Liver (tissue), 9 donors: ENCODE measurements around the gene SLC5A6. TPM values are rescaled to one million over a fixed set of nuclear protein-coding genes. Genes with fewer than 3 reads are reported as not detected.

Experiments
- DNase-seq: peaks from one replicate; pipeline ENCODE4 v3.0.0-alpha.2; 2017; ENCODE audit warnings: low spot score
- H3K27ac ChIP-seq, 2 donors: one replicate each; pipeline ENCODE4 v1.7.0; 2013; ENCODE audit warnings: inconsistent platforms in 2 of 2, low read length in 2 of 2, control low read depth in 1 of 2, low read depth in 1 of 2, mild to moderate bottlenecking in 1 of 2
- H3K27me3 ChIP-seq, 4 donors: one replicate each; pipeline versions ENCODE4 v1.6.1 to v1.7.0; 2013; ENCODE audit warnings: low read length in 3 of 4, inconsistent platforms in 1 of 4, mild to moderate bottlenecking in 1 of 4, moderate library complexity in 1 of 4; ENCODE audit not compliant: control insufficient read depth in 4 of 4, insufficient read depth in 4 of 4
- H3K36me3 ChIP-seq, 4 donors: one replicate each; pipeline versions ENCODE4 v1.6.1 to v1.7.0; 2013; ENCODE audit warnings: low read length in 3 of 4, mild to moderate bottlenecking in 3 of 4, low read depth in 1 of 4, moderate library complexity in 1 of 4; ENCODE audit not compliant: control insufficient read depth in 4 of 4, insufficient read depth in 3 of 4
- H3K4me1 ChIP-seq, 4 donors: one replicate each; pipeline versions ENCODE4 v1.6.1 to v1.7.0; 2013; ENCODE audit warnings: low read length in 3 of 4, mild to moderate bottlenecking in 3 of 4, moderate library complexity in 1 of 4; ENCODE audit not compliant: control insufficient read depth in 4 of 4, insufficient read depth in 4 of 4
- H3K4me3 ChIP-seq, 3 donors: one replicate each; pipeline versions ENCODE4 v1.6.1 to v1.7.0; 2013; ENCODE audit warnings: low read length in 3 of 3, control low read depth in 1 of 3, low read depth in 1 of 3, mild to moderate bottlenecking in 1 of 3
- H3K9ac ChIP-seq, 2 donors: one replicate each; pipeline ENCODE4 v1.7.0; 2013; ENCODE audit warnings: low read length in 2 of 2, mild to moderate bottlenecking in 2 of 2, moderate library complexity in 2 of 2, control low read depth in 1 of 2, low read depth in 1 of 2
- H3K9me3 ChIP-seq, 4 donors: one replicate each; pipeline versions ENCODE4 v1.6.1 to v1.7.0; 2013; ENCODE audit warnings: low read length in 3 of 4; ENCODE audit not compliant: control insufficient read depth in 4 of 4
- EGR1 ChIP-seq, 2 donors: IDR thresholded peaks; 2 replicates each; pipeline ENCODE4 v1.6.1; 2016 to 2018; ENCODE audit warnings: antibody characterized with exemption in 2 of 2, low read depth in 2 of 2
- FOXA1 ChIP-seq: IDR thresholded peaks from 2 replicates; pipeline ENCODE4 v1.6.1; 2016; ENCODE audit warnings: antibody characterized with exemption
- FOXA2 ChIP-seq: IDR thresholded peaks from 2 replicates; pipeline ENCODE4 v1.6.1; 2016; ENCODE audit warnings: antibody characterized with exemption
- GABPA ChIP-seq, 2 donors: IDR thresholded peaks in 1 of 2; conservative IDR thresholded peaks in 1 of 2; 2 replicates each; pipeline ENCODE4 v1.6.1; 2016; ENCODE audit warnings: antibody characterized with exemption in 2 of 2, mild to moderate bottlenecking in 1 of 2, moderate library complexity in 1 of 2
- HNF4A ChIP-seq, 2 donors: conservative IDR thresholded peaks; 2 replicates each; pipeline ENCODE4 v1.6.1; 2016; ENCODE audit warnings: antibody characterized with exemption in 2 of 2, mild to moderate bottlenecking in 2 of 2
- HNF4G ChIP-seq: IDR thresholded peaks from 2 replicates; pipeline ENCODE4 v1.6.1; 2016; ENCODE audit warnings: antibody characterized with exemption
- JUND ChIP-seq, 2 donors: IDR thresholded peaks; 2 replicates each; pipeline ENCODE4 v1.6.1; 2016; ENCODE audit warnings: antibody characterized with exemption in 2 of 2
- NR2F2 ChIP-seq: IDR thresholded peaks from 2 replicates; pipeline ENCODE4 v1.6.1; 2016; ENCODE audit warnings: antibody characterized with exemption
- RAD21 ChIP-seq, 2 donors: IDR thresholded peaks; 2 replicates each; pipeline ENCODE4 v1.6.1; 2016; ENCODE audit warnings: antibody characterized with exemption in 2 of 2, mild to moderate bottlenecking in 2 of 2
- RXRA ChIP-seq, 2 donors: IDR thresholded peaks; 2 replicates each; pipeline ENCODE4 v1.6.1; 2017 to 2018; ENCODE audit warnings: antibody characterized with exemption in 2 of 2, mild to moderate bottlenecking in 1 of 2
- SP1 ChIP-seq: IDR thresholded peaks from 2 replicates; pipeline ENCODE4 v1.6.1; 2018; ENCODE audit warnings: antibody characterized with exemption, mild to moderate bottlenecking
- TAF1 ChIP-seq: conservative IDR thresholded peaks from 2 replicates; pipeline ENCODE4 v1.6.1; 2016; ENCODE audit warnings: antibody characterized with exemption, mild to moderate bottlenecking
- YY1 ChIP-seq: IDR thresholded peaks from 2 replicates; pipeline ENCODE4 v1.6.1; 2016; ENCODE audit warnings: antibody characterized with exemption, mild to moderate bottlenecking
- WGBS: extraction: QIAGEN DNeasy Blood & Tissue Kit; methylation state at CpG from one replicate; pipeline ENCODE4 v1.1.7; 2013; 5-methylcytosine and 5-hydroxymethylcytosine counted together
- polyA plus RNA-seq, 2 donors: library from polyadenylated mRNA; stranded (reverse) in 1 of 2; unstranded in 1 of 2; fragments of 200-250 nt in 1 of 2; fragments of >200 nt in 1 of 2; fragmentation: Nextera tagmentation in 1 of 2; extraction: Ambion mirVana in 1 of 2; gene quantifications; one replicate each; pipeline versions ENCODE4 v1.2.1 to v1.2.3, GENCODE V29; 2013 to 2015
- total RNA-seq, 2 donors: library from RNA; depleted of rRNA; stranded (reverse); fragments of >200 nt; gene quantifications; one replicate each; pipeline ENCODE4 v1.2.3, GENCODE V29; 2014
- TF ChIP-seq, protein P1 (sequence below): IDR thresholded peaks from 2 replicates; pipeline ENCODE4 v1.6.1; 2016; ENCODE audit warnings: antibody characterized with exemption
- TF ChIP-seq, protein P2 (sequence below): IDR thresholded peaks from 2 replicates; pipeline ENCODE4 v1.6.1; 2016; ENCODE audit warnings: antibody characterized with exemption
- TF ChIP-seq, protein P3 (sequence below): IDR thresholded peaks from 2 replicates; pipeline ENCODE4 v1.6.1; 2016; ENCODE audit warnings: antibody characterized with exemption, mild to moderate bottlenecking
- TF ChIP-seq, protein P4 (sequence below): fragments of 150-350 bp; IDR thresholded peaks from 2 replicates; pipeline ENCODE4 v1.5.1; 2017; ENCODE audit warnings: improper control_type of control experiment, low read depth, low read length; ENCODE audit not compliant: missing input control
- TF ChIP-seq, protein P5 (sequence below): IDR thresholded peaks from 2 replicates; pipeline ENCODE4 v1.6.1; 2016; ENCODE audit warnings: antibody characterized with exemption
- donor health status: healthy.
- donor health status: healthy.
- donor health status: healthy.
- donor health status: healthy.
- donor health status: healthy.

SLC5A6 gene
- total and polyA plus RNA-seq, 4 donors = 12.5 to 217 (median 73.0) TPM

DNA sequence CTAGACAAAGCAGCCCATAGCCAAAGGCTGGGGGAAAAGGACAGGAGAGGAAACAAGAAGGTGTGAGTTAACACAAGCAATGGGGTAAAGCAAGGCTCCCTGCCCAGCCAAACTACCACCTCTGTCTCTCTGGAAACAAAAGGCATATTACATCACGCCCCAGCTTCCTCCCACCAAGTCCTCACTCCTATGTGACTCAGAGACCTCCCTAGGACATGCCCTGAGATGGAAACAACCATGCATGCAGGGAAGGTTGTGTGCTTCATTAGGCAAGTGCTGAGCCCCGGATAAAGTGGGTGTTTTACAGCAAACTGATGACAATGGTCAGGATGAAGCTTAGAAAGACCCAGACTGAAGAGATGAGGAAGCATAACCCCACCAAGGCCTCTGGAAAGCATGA is 9.2 kb downstream of the SLC5A6 start:
- TF ChIP-seq HNF4G = no peak
- TF ChIP-seq, protein P1, sequence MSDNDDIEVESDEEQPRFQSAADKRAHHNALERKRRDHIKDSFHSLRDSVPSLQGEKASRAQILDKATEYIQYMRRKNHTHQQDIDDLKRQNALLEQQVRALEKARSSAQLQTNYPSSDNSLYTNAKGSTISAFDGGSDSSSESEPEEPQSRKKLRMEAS = no peak
- no peak for TF ChIP-seq RAD21 (IDR thresholded peaks at IDR 0.05)
- no peak for TF ChIP-seq SP1
- TF ChIP-seq FOXA1 = no peak
- H3K36me3 ChIP-seq = peaks cover 5 to 75% (median 50%) of the 10 kb centered on the region in 4 donors
- H3K27me3 ChIP-seq = no peaks in the 10 kb centered on the region
- no peak overlapping the region for H3K27ac ChIP-seq
- no peak overlapping the region for H3K9ac ChIP-seq
- no peak overlapping the region for H3K4me3 ChIP-seq
- no peak for DNase-seq
- H3K9me3 ChIP-seq = no peaks in the 10 kb centered on the region
- H3K4me1 ChIP-seq = no peaks in the 10 kb centered on the region
- 92% methylated on average over 2 of the region's 2 CpGs for WGBS

DNA sequence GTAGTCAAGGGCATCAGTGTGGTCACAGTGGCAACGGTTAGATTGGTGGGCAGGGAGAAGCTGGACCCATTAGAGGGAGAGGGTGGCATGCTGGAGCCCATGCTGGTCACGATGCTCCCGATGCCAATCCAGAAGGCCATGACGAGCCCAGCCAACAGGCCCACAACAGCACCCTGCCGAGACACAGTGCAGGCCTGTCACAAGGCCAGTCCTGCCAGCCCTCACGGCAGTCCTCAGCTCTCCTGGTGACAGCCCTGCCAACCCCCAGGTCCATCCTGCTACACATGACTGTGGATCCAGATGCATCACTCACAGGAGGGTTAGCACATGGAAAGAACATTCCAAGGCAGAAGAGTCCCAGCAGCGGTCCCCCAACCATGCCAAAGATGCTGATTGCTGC is 10.4 kb downstream of the SLC5A6 start:
- H3K4me3 ChIP-seq = no peak overlapping the region
- no peaks in the 10 kb centered on the region for H3K4me1 ChIP-seq
- no peak overlapping the region for H3K9ac ChIP-seq
- DNase-seq = no peak
- 96% methylated on average over 7 of the region's 7 CpGs for WGBS
- no peaks in the 10 kb centered on the region for H3K9me3 ChIP-seq
- no peaks in the 10 kb centered on the region for H3K27me3 ChIP-seq
- TF ChIP-seq, protein P2, sequence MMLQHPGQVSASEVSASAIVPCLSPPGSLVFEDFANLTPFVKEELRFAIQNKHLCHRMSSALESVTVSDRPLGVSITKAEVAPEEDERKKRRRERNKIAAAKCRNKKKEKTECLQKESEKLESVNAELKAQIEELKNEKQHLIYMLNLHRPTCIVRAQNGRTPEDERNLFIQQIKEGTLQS = no peak
- no peak for TF ChIP-seq JUND (IDR thresholded peaks at IDR 0.05)
- TF ChIP-seq YY1 = no peak
- no peak for TF ChIP-seq TAF1
- TF ChIP-seq FOXA1 = no peak
- TF ChIP-seq HNF4G = no peak
- H3K27ac ChIP-seq = no peak overlapping the region
- peaks cover 3 to 64% (median 43%) of the 10 kb centered on the region in 4 donors for H3K36me3 ChIP-seq

DNA sequence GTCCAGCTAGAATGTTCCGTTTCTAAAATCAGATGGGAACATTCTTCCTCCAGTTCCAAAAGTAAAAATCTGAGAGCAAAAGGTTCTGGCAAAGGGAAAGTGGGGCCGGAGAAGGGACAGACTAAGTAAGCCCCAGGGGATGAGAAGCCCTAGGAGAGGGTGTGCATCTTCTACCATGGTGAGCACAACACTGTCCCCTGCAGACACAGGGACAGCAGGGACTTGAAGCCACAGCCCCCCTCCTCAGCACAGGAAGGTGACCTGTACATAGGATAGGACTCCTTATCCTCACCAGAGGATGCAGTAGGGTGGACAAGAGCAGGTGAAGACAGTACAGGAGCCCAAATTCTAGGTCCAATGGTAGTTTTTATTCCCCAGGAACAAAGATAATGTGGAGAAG is 12.8 kb downstream of the SLC5A6 start:
- Histone ChIP-seq H3K9me3 (no peaks in the 10 kb centered on the region), H3K9ac (no peak overlapping the region), H3K36me3 (peaks cover 0 to 45% (median 29%) of the 10 kb centered on the region in 4 donors)

More for the DNA sequence above, 12.8 kb downstream of the SLC5A6 start:
- 89% methylated on average over 2 of the region's 2 CpGs for WGBS
- H3K4me3 ChIP-seq = no peak overlapping the region
- no peaks in the 10 kb centered on the region for H3K27me3 ChIP-seq
- no peak for DNase-seq
- peaks cover 0 to 4% (median under 1%) of the 10 kb centered on the region in 4 donors for H3K4me1 ChIP-seq
- H3K27ac ChIP-seq = no peak overlapping the region
- TF ChIP-seq, protein P3, sequence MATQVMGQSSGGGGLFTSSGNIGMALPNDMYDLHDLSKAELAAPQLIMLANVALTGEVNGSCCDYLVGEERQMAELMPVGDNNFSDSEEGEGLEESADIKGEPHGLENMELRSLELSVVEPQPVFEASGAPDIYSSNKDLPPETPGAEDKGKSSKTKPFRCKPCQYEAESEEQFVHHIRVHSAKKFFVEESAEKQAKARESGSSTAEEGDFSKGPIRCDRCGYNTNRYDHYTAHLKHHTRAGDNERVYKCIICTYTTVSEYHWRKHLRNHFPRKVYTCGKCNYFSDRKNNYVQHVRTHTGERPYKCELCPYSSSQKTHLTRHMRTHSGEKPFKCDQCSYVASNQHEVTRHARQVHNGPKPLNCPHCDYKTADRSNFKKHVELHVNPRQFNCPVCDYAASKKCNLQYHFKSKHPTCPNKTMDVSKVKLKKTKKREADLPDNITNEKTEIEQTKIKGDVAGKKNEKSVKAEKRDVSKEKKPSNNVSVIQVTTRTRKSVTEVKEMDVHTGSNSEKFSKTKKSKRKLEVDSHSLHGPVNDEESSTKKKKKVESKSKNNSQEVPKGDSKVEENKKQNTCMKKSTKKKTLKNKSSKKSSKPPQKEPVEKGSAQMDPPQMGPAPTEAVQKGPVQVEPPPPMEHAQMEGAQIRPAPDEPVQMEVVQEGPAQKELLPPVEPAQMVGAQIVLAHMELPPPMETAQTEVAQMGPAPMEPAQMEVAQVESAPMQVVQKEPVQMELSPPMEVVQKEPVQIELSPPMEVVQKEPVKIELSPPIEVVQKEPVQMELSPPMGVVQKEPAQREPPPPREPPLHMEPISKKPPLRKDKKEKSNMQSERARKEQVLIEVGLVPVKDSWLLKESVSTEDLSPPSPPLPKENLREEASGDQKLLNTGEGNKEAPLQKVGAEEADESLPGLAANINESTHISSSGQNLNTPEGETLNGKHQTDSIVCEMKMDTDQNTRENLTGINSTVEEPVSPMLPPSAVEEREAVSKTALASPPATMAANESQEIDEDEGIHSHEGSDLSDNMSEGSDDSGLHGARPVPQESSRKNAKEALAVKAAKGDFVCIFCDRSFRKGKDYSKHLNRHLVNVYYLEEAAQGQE = no peak
- TF ChIP-seq, protein P1 = no peak
- no peak for TF ChIP-seq RXRA (IDR thresholded peaks at IDR 0.05)
- TF ChIP-seq, protein P4, sequence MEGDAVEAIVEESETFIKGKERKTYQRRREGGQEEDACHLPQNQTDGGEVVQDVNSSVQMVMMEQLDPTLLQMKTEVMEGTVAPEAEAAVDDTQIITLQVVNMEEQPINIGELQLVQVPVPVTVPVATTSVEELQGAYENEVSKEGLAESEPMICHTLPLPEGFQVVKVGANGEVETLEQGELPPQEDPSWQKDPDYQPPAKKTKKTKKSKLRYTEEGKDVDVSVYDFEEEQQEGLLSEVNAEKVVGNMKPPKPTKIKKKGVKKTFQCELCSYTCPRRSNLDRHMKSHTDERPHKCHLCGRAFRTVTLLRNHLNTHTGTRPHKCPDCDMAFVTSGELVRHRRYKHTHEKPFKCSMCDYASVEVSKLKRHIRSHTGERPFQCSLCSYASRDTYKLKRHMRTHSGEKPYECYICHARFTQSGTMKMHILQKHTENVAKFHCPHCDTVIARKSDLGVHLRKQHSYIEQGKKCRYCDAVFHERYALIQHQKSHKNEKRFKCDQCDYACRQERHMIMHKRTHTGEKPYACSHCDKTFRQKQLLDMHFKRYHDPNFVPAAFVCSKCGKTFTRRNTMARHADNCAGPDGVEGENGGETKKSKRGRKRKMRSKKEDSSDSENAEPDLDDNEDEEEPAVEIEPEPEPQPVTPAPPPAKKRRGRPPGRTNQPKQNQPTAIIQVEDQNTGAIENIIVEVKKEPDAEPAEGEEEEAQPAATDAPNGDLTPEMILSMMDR = no peak
- no peak for TF ChIP-seq SP1
- TF ChIP-seq FOXA2 = no peak
- TF ChIP-seq NR2F2 = no peak
- TF ChIP-seq, protein P5, sequence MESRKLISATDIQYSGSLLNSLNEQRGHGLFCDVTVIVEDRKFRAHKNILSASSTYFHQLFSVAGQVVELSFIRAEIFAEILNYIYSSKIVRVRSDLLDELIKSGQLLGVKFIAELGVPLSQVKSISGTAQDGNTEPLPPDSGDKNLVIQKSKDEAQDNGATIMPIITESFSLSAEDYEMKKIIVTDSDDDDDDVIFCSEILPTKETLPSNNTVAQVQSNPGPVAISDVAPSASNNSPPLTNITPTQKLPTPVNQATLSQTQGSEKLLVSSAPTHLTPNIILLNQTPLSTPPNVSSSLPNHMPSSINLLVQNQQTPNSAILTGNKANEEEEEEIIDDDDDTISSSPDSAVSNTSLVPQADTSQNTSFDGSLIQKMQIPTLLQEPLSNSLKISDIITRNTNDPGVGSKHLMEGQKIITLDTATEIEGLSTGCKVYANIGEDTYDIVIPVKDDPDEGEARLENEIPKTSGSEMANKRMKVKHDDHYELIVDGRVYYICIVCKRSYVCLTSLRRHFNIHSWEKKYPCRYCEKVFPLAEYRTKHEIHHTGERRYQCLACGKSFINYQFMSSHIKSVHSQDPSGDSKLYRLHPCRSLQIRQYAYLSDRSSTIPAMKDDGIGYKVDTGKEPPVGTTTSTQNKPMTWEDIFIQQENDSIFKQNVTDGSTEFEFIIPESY = no peak
- no peak for TF ChIP-seq HNF4A (conservative IDR thresholded peaks at IDR 0.05)
- TF ChIP-seq YY1 = no peak
- TF ChIP-seq, protein P2 = no peak
- TF ChIP-seq JUND (IDR thresholded peaks at IDR 0.05) = no peak
- TF ChIP-seq GABPA (IDR thresholded peaks at IDR 0.05 in 1 of 2, conservative IDR thresholded peaks at IDR 0.05 in 1 of 2) = no peak
- no peak for TF ChIP-seq HNF4G
- no peak for TF ChIP-seq TAF1
- TF ChIP-seq EGR1 (IDR thresholded peaks at IDR 0.05; ENCODE audit: low read depth in 2 of 2) = no peak
- TF ChIP-seq RAD21 (IDR thresholded peaks at IDR 0.05) = no peak
- TF ChIP-seq FOXA1 = no peak
